Dedifferentiated amniotic fluid mesenchymal stem cell (primary cell): ENCODE measurements around the gene DSTYK.

Source experiments
- DNase-seq: peaks from one replicate; pipeline ENCODE4 v3.0.0-alpha.2; 2016; ENCODE audit errors: extremely low spot score

DSTYK gene

DNA sequence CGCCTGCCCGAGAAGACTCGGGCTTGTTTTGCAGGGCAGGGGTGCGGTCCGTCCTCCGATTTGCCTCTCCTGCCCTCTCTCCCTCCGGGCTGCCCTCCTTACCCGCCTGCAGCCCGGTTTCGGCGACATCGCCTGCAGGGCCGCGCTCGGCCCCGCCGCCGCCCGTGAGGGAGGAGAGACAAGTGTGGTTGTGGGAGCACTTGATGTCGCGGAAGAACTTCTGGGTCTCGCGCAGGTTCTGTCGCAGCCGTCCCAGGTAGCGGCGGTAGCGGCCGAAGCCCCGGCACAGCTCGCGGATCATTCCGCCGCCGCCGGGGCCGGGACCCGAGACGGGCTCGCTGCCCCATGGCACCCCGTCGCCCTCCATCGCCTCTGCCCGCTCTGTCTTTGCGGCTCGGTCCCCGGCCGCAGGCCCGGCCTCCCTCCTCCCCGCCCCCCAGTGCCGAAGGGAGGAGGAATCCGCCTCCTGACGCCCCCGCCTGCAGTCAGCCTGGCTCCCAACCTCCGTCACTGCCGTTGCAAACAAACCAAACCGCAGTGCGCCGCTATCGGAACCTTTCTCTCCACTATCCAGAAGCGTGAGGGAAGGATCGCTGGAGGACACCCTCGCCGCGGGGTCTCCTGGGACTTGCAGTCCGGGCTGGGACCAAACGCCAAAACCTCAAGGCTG, at the start of gene DSTYK:
Gene DSTYK, minus strand, starts transcription at position 534 of the 670 bp plus-strand sequence. Its CDS starts 167 bp downstream, at position 367.
- peak; percentile 95 for DNase-seq

GRCh38 chr1:205259998-205260397, 48.5 kb upstream of the DSTYK start:
- no peak for DNase-seq

DNA sequence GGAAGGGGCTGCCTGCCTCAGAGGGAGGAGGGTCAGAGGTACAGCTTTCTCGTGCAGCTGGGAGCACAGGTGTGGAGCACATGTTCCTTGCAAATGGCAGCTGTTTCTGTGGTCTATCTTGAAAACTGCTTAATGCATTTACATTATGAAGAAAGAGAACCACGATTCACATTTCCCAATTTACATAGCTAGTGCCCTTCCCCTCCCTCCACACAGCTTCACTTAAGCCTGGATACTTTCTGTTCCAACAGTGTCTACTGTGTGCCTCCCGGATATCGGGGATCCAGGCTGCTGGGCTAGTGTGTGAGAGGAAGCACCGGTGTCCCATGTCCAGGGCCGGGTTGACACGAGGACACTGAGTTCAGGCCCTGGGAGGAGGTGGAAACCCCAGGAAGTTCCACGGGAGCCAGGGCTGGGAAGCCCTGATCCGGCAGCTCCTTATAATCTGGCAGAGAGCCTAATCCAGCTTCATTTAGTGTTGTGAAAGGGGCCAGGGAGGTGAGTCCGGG, 47.9 kb upstream of the DSTYK start:
- no peak for DNase-seq

- DNase-seq, result no peak
Observed at GRCh38 chr1:205258719-205259118, 47.2 kb upstream of the DSTYK start.

GRCh38 chr1:205258261-205258691, 46.8 kb upstream of the DSTYK start:
- no peak for DNase-seq

- DNase-seq, result no peak
Observed at GRCh38 chr1:205257735-205258134, 46.2 kb upstream of the DSTYK start.

- no peak for DNase-seq
Observed at GRCh38 chr1:205256951-205257625, 45.6 kb upstream of the DSTYK start.

- peak; percentile 85 for DNase-seq
Observed at GRCh38 chr1:205255941-205256780, 44.7 kb upstream of the DSTYK start.

- DNase-seq, result no peak
Observed at GRCh38 chr1:205251576-205251975, 40.1 kb upstream of the DSTYK start.

- no peak for DNase-seq
Observed at GRCh38 chr1:205250699-205251098, 39.2 kb upstream of the DSTYK start.

- DNase-seq, result no peak
Observed at GRCh38 chr1:205249651-205250050, 38.1 kb upstream of the DSTYK start.

- no peak for DNase-seq
Observed at GRCh38 chr1:205248793-205249601, 37.5 kb upstream of the DSTYK start.

DNA sequence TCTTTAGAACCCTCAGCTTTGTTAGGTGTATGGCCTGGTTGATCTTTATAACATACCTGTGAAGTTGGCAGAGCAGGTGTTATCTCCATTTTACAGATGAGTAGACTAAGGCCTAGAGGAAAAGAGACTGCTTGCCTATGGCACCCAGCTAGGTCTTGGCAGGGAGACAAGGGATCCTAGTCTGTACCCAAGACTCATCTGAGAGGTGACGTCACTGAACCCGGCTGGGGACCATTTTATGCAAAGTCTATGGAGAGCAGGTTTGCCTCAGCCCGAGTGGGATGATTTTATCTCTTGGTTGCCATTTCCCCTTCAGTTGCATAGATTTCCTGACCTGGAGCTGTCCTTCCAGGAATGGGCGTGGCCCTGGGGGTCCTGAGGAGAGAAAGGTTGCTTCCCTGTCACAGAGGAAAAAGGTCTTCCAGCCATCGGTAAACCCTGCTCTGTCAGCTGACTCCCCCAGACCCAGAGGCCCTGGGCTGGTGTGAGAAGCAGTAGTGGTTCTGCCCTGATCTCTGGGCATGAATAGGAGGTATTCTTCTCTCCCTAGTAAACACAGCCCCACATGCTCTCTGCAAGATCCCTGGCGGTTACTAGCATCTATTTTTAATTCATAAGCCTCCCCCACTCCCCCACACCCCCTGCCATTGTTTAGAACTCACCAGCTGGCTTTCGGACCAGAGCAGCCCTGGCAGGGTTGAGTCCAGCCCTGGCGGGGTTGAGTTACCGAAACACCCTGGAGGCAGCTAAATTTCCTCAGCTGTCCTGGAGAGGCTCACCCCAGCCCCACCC, 35.8 kb upstream of the DSTYK start:
- no peak for DNase-seq

DNA sequence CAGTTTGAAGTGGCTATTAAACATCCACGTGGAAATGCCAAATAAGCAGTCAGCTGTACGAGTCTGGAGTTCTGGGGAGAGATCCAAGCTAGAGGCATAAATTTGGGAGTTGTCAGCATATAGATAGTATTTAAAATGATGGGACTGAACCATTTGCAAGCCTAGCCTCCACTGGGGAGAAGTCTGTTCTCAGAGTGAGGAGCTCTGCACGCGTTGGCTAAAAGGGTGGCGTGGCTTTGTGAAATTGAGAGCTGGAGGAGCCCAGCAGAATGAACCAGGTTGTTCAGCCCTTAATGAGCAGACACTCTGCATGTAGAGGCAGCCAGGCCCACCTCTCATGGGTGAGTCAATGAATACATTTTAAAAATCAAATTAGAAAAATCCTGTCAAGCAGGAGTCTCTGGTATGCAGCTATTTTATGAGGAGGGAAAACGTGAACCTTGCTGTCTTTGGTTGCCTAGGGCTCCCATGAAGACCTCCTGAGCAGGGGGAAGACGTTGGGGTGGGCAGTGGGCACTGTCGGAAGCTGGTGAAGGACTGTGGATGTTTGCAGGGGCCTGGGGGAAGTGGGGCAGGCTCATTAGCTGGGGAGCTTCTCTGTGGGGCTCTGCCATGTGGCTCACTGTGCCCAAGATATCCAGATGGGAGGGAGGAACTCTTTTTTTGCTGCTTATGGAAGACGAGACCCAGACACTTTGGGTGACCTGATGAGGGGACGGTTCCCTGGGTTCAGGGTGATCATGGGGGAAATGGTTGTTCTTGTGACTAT, 35.0 kb upstream of the DSTYK start:
- DNase-seq, result no peak

DNA sequence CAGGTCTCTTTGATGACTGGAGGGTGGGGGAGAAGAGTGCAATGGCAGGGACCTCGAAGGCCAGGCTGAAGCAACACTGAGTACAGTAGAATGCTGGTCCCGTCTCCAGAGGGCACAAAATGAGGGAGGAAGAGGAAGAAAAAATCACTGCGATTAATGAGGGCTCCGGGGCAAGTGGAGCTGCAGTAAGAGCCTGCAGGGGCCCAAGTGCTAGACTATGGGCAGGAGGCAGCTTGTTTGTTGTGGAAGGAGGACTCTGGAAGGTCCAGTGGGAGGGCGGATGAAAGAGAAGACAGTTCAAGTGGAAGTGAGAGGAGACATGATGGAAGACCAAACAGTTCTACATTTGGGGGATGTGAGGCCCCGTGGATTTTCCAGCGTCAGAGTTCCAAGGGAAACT, 33.6 kb upstream of the DSTYK start:
- DNase-seq, result no peak

DNA sequence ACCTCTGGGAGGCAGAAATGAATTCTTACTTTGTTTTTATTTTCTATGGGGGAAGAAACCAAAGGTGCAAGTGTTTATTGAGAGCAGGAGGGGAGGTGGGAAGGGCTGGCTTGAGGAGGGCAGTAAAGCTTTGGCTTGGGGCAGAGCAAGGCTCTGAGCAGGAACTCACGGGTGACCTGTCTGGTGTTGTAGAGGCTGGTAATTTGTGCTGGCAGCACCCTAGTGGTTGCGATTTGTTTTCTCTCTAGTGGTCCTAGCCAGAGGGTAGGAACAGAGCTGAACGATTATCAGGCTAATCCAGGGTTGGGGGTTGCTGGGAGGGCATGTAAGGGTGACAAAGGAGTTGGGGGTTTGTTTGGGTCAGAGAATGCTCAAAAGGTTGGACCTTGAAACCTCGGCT, 32.9 kb upstream of the DSTYK start:
- no peak for DNase-seq

DNA sequence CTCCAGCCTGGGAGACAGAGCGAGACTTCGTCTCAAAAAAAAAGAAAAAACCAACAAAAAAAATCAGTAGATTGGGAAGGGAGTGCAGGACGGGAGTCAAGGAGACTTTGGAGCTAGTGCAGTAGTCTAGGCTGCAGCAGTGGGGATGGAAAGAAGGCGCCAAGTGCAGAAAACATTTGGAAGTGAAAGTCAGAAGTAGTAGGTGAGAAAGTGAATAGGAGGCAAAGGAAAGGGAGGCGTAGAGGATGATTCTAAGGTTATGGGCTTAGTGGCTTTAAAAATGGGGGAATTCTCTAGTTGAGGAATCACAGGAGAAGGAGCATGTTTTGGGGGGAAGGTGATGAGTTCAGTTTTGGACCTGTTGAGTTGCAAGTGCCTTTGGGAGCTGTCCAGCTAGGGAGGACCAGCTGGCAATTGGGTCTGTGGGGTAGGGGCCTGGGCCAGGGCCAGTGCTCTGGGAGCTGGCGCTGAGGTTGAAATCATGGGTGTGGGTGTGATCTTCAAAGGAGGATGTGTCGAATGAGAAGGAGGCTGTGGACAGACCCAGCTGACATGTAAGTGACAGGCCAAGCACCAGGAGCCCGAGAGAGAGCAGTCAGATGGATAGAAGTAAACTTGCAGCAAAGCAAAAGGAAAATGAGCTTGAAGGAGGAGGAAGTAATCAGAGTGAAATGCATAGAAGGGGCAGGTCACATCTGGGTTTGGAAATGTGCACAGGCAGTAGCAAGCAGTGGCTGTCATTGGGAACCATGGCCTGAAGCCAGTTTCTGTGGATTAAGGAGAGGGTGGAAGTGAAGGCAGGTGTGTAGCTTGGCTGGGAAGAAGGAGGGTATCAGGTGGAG, 32.1 kb upstream of the DSTYK start:
- DNase-seq, result no peak

DNA sequence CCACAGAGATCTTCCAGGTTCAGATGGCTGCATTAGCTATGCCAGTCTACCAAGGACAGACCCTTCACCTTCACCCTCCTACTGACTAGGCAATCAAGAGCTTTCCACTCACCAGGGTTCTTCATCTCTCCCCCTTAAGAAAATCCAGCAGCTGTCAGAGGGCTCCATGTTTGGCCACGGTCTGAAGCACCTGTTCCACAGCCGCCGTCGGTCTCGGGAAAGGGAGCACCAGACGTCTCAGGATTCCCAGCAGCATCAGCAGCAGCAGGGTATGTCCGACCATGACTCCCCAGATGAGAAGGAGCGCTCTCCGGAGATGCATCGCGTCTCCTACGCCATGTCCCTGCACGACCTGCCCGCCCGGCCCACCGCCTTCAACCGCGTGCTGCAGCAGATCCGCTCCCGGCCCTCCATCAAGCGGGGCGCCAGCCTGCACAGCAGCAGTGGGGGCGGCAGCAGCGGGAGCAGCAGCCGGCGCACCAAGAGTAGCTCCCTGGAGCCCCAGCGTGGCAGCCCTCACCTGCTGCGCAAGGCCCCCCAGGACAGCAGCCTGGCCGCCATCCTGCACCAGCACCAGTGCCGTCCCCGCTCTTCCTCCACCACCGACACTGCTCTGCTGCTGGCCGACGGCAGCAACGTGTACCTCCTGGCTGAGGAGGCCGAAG, 30.0 kb upstream of the DSTYK start:
- no peak for DNase-seq
